Duodenal mucosa (tissue), 2 donors: ENCODE data around the gene HLCS.

Experiments used
- H3K27ac ChIP-seq: one replicate; pipeline ENCODE4 v1.7.0; 2013; ENCODE audit warnings: low read depth, low read length
- H3K27me3 ChIP-seq, 2 donors: one replicate each; pipeline ENCODE4 v1.7.0; 2013; ENCODE audit warnings: low read length in 2 of 2, control low read depth in 1 of 2; ENCODE audit not compliant: insufficient read depth in 2 of 2, control insufficient read depth in 1 of 2
- H3K36me3 ChIP-seq, 2 donors: one replicate each; pipeline ENCODE4 v1.7.0; 2013; ENCODE audit warnings: low read length in 2 of 2, control low read depth in 1 of 2; ENCODE audit not compliant: insufficient read depth in 2 of 2, control insufficient read depth in 1 of 2
- H3K4me1 ChIP-seq, 2 donors: one replicate each; pipeline ENCODE4 v1.7.0; 2013; ENCODE audit warnings: low read length in 2 of 2, control low read depth in 1 of 2; ENCODE audit not compliant: insufficient read depth in 2 of 2, control insufficient read depth in 1 of 2
- H3K4me3 ChIP-seq, 2 donors: one replicate each; pipeline ENCODE4 v1.7.0; 2013; ENCODE audit warnings: low read length in 2 of 2, low read depth in 1 of 2
- H3K9ac ChIP-seq, 2 donors: one replicate each; pipeline ENCODE4 v1.7.0; 2013; ENCODE audit warnings: low read length in 2 of 2, low read depth in 1 of 2
- H3K9me3 ChIP-seq, 2 donors: one replicate each; pipeline ENCODE4 v1.7.0; 2013; ENCODE audit warnings: low read length in 2 of 2, control low read depth in 1 of 2; ENCODE audit not compliant: control insufficient read depth in 1 of 2

HLCS gene

DNA sequence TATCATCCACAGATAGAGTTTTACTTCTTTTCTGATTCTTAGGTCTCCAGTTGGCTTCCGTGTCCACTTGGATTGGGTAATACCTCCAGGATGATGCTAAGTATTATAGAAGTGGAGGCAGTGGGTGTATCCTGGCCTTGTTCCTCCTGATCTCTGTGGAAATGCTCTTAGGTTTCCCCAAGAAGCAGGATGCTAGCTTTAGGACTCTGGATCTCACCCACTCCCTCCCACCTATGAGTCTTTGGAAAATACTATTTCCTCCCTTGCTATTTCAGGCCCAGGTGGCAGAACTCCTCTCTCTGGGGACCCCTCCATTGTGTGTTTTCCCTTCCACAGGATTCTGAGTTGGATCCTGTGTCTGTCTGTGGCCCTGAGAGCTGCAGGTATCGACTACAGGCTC is 180.9 kb downstream of the HLCS start:
- no peaks in the 10 kb centered on the region for H3K4me1 ChIP-seq
- no peaks in the 10 kb centered on the region for H3K9me3 ChIP-seq
- H3K36me3 ChIP-seq: no peaks in the 10 kb centered on the region

DNA sequence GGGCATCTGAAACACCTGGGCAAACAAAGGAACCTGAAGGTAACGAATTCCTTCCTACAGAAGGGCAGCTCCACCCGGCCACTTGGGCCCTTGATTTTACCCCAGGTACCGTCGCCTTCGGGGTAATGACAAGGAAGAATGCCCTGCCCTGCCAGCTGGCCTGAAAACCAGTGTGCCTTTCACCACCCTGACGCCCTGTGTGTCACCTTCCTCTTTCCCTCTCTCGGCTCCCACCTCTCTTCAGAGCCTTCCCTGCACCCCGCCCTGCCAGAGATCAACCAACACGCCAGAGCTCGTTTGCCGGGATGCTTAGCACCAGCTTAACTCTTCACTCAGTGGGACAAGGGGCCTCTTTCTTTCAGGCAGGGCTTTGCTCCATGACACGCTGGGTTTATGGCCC is 181.5 kb downstream of the HLCS start:
- Histone ChIP-seq H3K27ac (no peak overlapping the region), H3K4me1 (no peaks in the 10 kb centered on the region)

More for the DNA sequence above, 180.9 kb downstream of the HLCS start:
- Histone ChIP-seq H3K27me3 (no peaks in the 10 kb centered on the region), H3K27ac (no peak overlapping the region), H3K9ac (no peak overlapping the region), H3K4me3 (no peak overlapping the region)

DNA sequence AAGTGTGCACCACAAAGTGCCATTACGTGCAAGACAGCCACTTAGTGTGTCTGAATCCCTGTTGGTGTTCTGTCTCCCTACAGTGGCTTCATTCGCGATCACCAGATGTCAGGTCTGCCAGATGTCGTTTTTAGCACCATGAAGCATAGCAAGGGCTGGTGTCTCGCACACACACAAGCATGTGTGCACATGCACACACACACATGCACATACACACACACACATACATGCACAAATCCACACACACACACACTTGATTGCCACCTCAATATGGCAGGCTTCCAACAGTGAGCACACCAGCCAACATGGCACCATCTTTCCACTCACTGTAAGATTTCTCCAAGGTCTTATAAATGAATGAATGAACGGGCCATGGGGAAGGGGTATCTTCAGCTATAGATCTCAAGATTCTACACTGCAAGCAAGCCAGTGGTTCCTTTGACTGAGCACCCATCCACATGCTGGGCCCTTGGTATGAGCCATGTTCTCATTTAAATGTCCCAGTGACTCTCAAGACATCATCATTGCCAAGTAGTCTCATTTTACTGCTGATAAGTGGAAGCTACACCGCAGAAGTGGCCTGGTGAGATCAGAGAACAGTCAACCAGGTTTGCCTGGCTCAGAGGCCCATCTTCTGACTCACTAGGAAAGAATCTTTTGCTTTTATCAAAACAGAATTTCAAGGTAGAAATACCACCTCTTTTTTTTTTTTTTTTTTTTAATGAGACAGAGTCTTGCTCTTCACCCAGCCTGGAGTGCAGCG is 182.7 kb downstream of the HLCS start:
- no peak overlapping the region for H3K4me3 ChIP-seq

More for the DNA sequence above, 181.5 kb downstream of the HLCS start:
- Histone ChIP-seq H3K4me3 (no peak overlapping the region), H3K9ac (no peak overlapping the region), H3K36me3 (no peaks in the 10 kb centered on the region), H3K27me3 (no peaks in the 10 kb centered on the region), H3K9me3 (no peaks in the 10 kb centered on the region)

DNA sequence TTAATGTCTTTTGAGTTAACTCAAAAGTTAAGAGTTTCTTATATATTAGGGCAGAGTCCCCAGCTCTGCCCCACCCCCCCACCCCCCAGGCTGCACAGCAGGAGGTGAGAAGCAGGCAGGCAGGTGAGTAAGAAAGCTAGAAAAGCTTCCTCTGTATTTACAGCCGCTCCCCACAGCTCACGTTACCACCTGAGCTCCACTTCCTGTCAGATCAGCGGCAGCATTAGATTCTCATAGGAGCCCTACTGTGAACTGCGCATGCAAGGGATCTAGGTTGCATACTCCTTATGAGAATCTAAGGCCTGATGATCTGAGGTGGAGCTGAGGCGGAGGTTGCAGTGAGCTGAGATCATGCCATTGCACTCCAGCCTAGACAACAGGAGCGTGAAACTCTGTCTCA is 185.6 kb downstream of the HLCS start:
- Histone ChIP-seq H3K9ac (no peak overlapping the region), H3K4me1 (no peaks in the 10 kb centered on the region), H3K9me3 (no peaks in the 10 kb centered on the region), H3K27me3 (no peaks in the 10 kb centered on the region), H3K4me3 (no peak overlapping the region), H3K27ac (no peak overlapping the region), H3K36me3 (no peaks in the 10 kb centered on the region)

More for the DNA sequence above, 182.7 kb downstream of the HLCS start:
- Histone ChIP-seq H3K27me3 (no peaks in the 10 kb centered on the region), H3K9me3 (no peaks in the 10 kb centered on the region), H3K36me3 (no peaks in the 10 kb centered on the region), H3K9ac (no peak overlapping the region), H3K4me1 (no peaks in the 10 kb centered on the region), H3K27ac (no peak overlapping the region)

DNA sequence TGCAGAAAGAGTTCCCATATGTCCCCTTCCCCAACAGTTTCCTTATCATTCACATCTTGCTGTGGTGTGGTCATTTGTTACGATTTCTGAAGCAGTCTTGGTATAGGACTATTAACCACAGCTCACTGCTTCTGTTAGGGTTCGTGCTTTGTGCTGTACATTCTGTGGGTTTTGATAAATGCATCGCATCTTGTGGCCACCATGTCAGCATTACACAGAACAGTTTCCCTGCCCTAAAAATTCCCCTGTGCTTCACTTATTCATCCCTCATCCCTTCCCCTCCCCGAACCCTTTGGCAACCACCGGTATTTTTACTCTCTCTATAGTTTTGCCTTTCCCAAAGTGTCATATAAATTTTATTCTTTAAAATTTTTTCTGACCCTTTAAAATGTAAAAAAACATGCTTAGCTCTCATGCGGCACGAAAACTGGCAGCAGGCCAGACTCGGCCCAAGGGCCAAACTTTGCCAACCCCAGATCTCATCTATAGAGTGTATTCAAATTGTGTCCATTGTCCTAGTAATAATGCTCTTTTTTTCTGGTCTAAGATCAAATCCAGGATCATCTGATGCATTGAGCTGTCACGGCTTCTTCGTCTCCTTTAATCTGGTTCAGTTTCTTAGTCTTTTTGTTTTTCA is 189.4 kb downstream of the HLCS start:
- H3K36me3 ChIP-seq: no peaks in the 10 kb centered on the region
- H3K27me3 ChIP-seq: no peaks in the 10 kb centered on the region
- no peak overlapping the region for H3K9ac ChIP-seq
- no peak overlapping the region for H3K4me3 ChIP-seq
- no peaks in the 10 kb centered on the region for H3K9me3 ChIP-seq
- H3K4me1 ChIP-seq: peaks cover 5 to 7% of the 10 kb centered on the region in 2 donors
- no peak overlapping the region for H3K27ac ChIP-seq

DNA sequence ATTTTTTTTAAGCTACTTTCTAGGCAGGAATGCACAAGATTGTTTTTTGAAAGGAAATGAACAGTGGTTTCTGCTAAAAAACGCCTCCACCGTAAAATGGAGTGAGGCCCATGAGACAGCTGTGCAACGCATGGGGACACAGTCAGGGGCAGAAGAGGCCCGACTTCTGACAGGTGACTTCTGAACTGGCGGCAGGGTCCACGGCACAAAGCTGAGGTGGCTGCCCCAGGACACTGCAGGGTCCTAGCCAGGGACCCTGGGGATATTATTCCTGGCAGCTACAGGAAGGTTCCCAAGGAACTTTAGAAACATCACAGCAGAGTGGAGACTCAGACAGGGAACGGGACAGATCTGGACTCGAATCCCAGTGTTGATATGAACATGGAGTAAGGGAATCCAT is 192.5 kb downstream of the HLCS start:
- Histone ChIP-seq H3K27ac (no peak overlapping the region), H3K27me3 (no peaks in the 10 kb centered on the region), H3K4me3 (no peak overlapping the region), H3K9me3 (no peaks in the 10 kb centered on the region), H3K4me1 (peaks cover 7 to 9% of the 10 kb centered on the region in 2 donors), H3K36me3 (no peaks in the 10 kb centered on the region), H3K9ac (no peak overlapping the region)

DNA sequence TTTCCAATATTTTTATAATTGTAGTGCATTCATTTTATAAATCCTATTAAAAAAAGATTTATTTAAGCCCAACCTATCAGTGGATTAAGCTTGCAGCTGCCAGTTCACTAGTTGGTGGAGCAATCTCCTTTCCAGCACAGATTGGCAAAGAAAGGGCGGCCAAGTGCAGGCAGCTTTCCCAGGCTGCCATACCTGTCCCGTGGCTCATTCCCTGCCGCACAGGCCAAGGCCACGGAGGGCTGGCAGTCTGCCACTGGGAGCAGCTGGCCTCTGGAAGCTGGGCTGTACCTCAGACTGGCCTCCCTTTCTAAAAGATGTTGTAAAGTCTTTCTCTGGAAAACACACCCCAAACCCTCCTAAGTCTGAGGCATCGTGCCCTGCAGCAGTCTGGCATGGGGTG is 193.4 kb downstream of the HLCS start:
- no peak overlapping the region for H3K9ac ChIP-seq
- H3K4me1 ChIP-seq: peaks cover 7 to 14% of the 10 kb centered on the region in 2 donors
- H3K36me3 ChIP-seq: no peaks in the 10 kb centered on the region
- no peak overlapping the region for H3K27ac ChIP-seq
- H3K4me3 ChIP-seq: no peak overlapping the region
- no peaks in the 10 kb centered on the region for H3K27me3 ChIP-seq
- no peaks in the 10 kb centered on the region for H3K9me3 ChIP-seq

DNA sequence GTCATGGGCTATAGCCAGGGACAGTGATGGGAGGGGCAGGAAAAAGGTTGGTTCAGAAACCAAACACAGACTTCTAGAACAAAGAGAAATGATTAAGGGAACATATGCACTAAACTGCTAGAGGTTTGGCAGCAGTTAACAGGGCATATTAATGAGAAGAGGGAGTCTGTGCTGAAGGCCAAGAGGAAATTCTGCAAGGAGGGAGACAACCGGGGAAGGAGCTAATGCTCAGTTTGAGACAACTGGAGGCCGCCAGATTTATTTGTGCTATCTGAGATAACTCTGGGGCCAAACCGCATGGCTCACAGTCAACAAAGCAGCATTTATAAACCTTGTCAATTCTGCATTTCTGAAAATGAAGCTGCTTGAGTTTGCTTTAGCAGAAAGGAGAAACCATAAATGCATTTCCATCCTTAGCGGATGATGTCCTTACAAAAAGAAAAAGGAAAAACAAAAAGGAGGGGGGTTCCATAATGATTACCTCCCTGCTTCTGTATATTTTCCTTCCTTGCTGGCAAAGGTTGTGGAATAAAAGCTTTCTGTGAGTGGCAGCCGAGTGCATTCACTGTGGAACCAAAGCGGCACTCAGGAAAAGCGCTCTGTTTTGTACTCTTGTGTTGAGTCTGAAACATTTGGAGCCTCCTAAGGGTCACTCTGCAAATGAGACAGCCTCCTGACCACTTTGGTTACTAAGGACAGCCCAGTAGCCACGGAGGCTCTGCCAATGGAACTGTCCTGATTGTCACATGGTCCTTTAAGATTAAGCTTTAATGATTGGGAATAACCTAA is 197.2 kb downstream of the HLCS start:
- Histone ChIP-seq H3K27ac (no peak overlapping the region), H3K9me3 (no peaks in the 10 kb centered on the region), H3K36me3 (no peaks in the 10 kb centered on the region), H3K27me3 (no peaks in the 10 kb centered on the region), H3K4me3 (no peak overlapping the region), H3K9ac (no peak overlapping the region), H3K4me1 (peaks cover 14 to 17% of the 10 kb centered on the region in 2 donors)

DNA sequence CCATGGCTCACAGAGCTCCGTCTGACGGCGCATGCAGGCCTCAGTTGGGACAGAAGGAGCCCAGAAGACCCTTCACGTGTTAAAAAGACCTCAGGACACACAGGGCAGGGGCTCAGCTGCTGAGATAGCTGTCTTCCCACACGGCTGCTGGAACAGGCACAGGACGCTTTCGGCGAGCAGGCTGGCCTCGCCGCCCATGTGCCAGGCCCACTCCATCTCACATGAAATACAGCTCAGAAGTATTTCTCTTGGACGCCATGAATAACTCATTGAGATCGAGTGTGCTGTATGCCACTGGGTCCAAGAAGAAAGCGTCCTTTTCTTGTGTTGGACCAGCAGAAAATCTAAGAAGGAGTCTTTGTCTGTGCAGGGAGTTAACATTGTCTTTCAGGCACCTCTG is 198.0 kb downstream of the HLCS start:
- Histone ChIP-seq H3K9me3 (no peaks in the 10 kb centered on the region), H3K27ac (no peak overlapping the region), H3K36me3 (no peaks in the 10 kb centered on the region), H3K4me3 (no peak overlapping the region), H3K27me3 (no peaks in the 10 kb centered on the region), H3K4me1 (peaks cover 14 to 16% of the 10 kb centered on the region in 2 donors), H3K9ac (no peak overlapping the region)

DNA sequence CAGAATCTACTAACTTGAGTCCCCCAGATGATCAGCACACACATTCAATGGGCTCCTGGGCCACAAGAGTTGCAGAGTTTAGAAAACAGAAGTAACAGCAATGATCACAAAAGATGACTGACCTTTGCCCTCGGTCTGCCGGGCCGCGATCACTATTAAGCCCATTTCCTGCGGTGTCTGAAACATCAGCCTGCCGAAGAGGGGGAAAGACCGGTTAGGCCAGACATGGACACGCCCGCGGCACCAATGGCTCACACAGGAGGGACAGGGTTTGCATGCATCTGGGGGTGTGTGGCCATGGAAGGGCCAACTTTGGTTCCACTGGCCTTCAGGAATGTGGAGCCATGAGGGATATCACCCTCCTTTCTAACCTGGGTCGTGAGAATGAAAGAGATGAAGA is 199.4 kb downstream of the HLCS start:
- Histone ChIP-seq H3K4me1 (peaks cover 8 to 10% of the 10 kb centered on the region in 2 donors), H3K27me3 (no peaks in the 10 kb centered on the region), H3K9me3 (no peaks in the 10 kb centered on the region), H3K9ac (no peak overlapping the region), H3K27ac (no peak overlapping the region), H3K36me3 (no peaks in the 10 kb centered on the region), H3K4me3 (no peak overlapping the region)
